HG03139 (cell line): ENCODE measurements around the gene NANS.

Source experiments
- ATAC-seq: cut with Tn5 transposase; IDR thresholded peaks from one replicate; pipeline ENCODE4 v1.9.1; 2021; ENCODE audit not compliant: unreplicated experiment

Gene NANS

DNA sequence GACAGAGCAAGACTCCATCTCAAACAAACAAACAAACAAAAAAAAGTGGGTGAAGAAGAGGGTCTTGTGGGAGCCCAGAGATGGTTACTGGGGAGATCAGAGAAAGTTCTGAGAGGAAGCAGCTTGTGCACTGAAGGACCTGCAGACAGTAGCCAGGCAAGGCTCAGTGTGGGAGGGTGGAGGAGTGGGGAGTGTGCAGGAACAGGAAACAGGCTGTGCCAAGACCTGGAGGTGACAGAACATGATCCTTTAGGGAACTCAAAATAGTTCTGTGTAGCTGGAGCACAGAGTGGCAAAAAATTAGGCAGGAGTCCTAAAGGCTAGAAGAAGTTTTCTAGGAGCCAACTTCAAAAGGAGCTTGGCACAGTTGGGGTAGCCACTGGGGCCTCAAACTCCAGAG is 19.2 kb upstream of the NANS start:
- ATAC-seq: no peak

DNA sequence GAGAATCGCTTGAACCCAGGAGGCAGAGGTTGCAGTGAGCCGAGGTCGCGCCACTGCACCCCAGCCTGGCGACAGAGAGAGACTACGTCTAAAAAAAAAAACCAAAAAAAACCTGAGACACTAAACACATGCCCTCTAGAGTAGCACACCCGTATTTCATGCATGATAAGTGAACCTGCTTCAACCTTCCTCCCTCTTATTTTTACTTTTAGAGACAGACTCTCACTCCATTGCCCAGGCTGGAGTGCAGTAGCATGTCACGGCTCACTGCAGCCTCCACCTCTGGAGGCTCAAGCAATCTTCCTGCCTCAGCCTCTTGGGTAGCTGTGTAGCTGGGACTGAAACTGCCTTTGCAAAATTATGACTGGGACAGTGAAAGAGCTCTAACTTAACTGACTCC is 17.6 kb upstream of the NANS start:
- no peak for ATAC-seq

DNA sequence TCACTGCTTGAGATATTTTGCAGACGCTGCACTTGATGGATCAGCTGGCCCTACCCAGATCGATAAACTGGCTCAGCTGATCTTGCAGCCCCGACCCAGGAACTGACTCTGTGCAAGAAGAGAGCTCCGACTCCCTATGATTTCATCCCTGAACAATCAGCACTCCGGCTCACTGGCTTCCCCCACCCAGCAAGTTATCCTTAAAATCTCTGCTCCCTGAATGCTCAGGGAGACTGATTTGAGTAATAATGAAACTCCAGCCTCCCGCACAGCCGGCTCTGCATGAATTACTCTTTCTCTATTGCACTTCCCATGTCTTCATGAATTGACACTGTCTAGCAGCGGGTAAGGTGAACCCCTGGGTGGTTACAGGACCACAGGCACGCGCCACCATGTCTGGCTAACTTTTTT is 16.9 kb upstream of the NANS start:
- ATAC-seq: no peak

DNA sequence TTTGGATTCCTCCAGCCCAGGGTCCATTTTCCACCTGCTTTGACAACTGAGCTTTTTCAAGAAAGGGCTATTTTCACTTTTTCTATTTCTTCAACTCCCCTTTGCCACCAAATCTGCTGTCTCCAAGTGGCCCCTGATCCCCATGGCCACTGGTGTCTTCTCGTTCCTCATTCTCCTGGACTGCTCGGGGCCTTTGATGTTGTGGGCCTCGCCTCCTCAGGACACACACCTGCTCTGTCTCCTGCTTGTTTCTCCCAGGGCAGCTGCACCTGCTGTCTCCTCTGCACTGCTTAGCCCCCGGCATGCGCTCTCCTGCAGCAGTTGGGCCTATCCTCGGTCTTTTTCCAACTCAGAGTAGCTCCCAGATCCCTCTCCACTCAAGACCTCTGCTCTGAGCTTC is 16.3 kb upstream of the NANS start:
- ATAC-seq: no peak

DNA sequence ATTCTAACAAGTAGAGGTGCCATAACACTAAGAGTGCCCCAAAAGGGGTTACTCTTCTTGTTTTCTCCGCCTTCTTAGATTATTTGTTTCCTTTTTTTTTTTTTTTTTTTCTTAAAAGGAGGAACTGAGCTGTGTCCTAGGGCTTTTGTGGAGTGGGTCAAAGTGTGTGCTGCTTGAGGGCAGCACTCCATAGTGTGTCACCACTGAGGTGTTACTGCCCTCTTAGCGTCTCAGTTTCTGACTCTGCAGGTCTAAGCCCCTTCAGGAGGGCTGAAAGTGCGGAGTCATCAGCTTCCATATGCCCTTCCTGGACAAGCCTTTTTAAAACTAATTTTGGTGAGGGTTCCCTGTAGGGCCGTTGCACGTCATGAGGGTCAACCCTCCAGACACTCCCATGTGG is 12.6 kb upstream of the NANS start:
- ATAC-seq: no peak

DNA sequence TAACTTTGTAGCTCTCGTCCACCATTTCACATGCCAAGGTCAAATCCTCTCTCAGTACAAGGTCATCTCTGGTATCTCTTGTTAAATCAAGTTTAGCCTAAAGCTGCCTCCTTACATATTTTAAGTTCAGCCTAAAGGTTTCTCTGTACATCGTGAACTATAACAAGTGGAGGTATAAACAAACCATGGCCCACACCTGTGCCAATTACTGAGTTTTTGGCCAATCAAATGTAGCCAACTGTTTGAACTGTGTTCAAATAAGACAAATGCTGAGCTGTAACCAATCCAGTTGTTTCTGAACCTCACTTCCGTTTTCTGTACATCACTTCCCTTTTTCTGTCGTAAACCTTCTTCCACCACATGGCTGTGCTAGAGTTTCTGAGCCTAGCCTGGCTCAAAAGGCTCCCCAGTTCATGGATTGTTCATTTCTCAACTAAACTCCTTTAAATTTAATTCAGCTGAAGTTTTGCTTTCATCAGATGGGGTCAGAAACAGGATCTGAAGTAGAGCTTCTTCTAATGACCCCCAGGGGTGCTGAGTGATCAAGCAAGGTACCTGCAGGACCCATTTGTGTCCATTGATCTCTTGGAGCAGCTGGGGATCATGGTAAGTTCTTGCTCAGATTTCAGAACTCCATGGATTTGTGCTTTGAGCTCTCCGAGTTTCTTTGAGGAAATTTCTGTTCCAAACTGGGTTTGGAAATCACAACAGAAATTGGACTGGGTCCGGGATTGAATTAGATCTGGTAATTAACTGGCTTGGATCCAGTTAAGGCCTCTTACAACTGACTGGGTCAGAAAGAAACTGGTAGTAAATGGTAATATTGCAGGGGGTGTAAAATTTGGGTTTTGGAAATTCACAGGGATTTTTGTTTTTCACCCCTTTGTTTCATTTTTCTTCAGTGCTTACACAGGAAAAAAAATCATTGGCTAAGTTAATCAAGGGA is 11.0 kb upstream of the NANS start:
- ATAC-seq: peak; percentile 78

DNA sequence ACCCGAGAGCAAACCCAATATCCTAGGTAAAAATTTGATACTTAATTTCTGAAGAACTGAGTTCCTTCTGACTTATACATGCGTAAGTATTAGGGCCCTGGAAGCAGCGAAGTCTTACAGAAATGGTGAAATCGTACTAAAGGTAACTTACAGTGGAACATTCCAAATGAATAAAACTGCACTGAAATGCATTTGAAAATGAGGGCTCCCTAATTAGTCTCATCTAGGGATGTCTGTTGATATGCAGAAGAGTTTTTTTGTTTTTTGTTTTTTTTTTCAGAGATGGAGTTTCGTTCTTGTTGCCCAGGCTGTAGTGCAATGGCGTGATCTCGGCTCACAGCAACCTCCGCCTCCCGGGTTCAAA is 10.4 kb upstream of the NANS start:
- no peak for ATAC-seq

DNA sequence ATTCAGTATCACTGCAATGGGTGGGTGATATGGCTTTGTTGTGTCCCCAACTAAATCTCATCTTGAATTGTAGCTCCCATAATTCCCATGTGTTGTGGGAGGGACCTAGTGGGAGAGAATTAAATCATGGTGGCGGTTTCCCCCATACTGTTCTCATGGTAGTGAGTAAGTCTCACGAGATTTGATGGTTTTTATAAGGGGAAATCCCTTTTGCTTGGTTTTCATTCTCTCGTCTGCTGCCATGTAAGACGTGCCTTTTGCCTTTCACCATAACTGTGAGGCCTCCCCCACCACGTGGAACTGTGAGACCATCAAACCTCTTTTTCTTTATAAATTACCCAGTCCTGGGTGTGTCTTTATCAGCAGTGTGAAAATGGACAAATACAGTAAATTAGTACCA is 9.5 kb upstream of the NANS start:
- no peak for ATAC-seq

DNA sequence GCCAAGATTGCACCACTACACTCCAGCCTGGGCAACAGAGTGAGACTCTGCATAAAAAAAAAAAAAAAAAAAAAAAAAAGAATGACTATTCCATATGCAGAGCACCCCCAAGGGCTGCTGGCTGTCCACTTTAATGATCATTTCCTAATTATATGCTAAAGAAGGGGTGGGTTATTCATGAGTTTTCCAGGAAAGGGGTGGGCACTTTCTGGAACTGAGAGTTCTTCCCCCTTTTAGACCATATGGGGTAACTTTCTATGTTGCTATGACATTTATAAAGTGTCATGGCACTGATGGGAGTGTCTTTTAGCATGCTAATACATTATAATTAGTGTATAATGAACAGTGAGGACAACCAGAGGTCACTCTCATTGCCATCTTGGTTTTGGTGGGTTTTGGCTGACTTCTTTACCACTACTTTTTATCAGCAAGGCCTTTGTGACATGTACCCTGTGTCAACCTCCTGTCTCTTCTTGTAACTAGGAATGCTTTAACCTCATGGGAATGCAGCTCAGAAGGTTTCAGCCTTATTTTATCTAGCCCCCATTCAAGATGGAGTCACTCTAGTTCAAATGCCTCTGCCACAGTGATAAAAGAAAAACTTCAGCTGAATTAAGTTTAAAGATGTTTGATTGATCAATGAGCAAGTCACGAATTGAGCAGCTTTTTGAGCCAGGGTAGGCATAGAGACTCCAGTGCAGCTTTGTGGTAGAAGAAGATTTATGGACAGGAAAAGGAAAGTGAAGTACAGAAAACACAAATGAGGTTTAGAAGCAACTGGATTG is 7.1 kb upstream of the NANS start:
- ATAC-seq: no peak

DNA sequence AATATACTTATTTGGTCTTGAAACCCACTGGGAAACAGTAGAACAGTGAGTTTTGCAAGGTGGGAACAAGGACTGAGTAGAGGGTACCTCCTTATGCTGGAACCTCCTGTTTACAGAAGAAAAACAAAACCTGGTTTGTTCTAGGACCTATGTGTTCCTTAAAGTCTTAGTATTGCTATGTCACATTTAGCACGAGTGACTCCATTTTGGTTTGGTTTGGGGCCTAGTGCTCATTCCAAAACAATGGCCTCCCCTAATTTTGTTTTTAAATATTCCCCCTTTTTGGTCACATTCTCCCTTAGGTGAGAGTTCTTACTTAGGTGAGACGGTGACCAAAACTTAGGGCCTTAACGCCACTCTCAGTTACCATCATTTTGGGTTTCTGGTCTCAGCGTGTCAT is 6.2 kb upstream of the NANS start:
- no peak for ATAC-seq

DNA sequence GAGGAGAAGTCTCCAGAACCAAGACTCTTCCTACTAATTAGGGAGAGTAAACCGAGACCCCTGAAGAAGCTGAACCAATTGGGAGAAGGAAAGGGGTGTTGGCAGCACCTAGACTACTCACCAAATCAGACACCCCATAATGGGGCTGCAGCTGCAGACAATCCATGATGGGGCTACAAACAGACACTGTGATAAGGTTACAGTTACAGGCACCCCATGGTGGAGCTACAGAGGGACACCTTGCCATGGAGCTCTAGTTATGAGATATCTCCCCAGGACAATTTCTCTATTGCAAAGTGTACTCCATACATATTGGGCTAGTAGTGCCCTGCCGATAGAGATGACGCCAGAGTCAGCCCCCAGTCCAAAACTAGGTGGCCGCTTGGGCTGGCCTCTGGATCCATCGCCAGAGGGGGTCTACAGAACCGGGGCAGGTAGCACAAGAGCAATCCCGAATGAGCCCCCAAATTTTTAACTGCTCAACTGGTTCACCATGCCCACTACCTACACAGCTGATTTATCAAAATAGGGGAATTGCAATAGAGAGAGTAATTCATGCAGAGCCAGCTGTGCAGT is 2.1 kb upstream of the NANS start:
- no peak for ATAC-seq

DNA sequence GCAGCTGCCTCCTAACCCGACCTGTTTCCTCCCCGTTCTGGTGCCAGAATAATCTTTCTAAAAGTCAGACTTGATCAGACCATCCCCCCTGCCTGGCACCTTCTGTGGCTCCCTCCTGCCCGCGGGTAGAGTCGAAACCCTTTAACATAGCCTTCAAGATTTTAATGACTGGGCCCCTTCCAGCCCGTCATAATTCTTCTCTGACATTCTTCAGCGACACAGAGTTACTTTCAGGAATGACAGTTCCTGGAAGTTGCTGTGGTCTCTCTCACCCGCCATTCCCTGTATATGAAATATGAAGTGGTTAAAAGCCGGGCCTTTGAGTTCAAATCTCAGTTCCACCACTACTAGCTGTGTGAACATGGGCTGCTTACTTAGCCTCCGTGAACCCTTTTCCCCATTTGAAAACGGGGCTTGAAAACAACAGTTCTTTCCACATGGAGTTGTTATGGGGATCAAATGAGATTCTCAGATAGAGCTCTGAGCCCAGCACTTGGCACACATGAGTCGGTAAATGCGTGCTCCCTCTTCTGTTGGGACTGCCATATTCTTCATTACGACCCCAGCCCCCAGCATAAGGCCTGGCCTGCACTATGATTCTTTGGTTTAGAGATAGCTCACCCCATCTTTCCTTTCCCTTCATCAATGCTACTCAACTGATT is 737 bp downstream of the NANS start:
- no peak for ATAC-seq

DNA sequence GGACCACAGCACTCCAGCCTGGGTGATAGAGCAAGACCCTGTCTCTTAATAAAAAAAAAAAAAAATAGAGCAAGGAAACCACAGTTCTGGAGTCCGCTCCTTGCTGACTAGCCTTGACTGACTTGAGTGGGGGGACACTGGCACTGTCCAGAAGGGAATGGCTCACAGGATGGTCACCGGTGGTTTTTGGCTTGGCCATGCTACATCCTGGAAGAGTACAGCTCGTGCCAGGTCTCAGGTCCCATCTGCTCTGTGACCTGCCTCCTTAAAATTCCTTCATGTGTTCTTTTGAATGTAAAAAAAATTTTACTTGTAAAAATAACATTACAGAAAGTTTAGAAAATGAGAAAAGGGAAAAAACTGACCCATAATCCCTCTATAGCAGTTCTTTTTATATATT is 5.6 kb downstream of the NANS start:
- no peak for ATAC-seq

DNA sequence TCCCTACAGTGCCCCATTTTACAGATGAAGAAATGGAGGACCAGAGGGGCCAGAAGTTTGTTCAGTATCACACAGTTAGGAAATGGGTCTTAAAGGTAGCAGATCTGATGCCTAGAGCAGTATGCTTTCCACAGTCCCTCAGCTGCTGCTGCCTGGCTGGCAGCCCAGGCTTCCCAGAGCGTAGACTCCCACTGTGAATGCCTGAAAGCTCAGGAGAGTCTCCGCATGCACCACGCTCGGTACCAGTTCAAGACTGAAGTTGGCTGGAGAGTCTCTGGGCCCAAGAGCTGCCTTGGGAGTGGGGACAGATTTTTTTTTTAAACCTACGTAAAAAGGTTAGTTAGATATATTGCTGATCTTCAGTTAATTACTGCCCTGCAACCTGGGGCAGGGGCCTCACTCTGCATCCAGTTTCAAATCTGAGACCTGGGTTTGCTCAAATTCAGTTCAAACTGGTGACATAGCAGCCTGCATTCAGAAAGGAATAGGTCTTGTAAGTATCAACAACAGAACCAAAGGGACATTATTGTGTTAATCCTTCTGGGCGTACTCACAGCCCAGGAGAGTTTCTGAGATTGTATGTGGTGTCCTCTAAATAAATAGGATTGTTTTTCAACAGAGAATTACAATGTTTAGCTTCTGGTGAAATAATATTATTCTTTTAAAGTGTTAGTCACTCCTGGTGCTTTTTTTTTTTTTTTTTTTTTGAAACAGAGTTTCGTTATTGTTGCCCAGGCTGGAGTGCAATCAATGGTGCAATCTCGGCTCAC is 8.3 kb downstream of the NANS start:
- no peak for ATAC-seq

DNA sequence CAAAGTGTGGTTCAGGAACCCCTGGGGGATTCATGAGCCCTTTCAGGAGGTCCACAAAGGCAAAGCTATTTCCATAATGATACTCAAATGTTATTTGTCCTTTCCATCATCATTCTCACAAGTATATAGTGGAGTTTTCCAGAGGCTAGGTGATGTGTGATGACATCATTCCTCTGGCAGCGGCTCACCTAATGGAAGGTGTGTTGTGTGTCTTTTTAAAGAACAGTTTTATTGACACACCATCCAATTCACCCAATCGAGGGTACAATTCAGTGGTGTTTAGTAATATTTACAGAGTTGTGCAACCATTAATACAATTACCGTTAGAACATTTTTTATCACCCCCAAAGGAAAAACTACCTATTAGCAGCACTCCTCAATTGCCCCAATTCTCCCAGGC is 9.7 kb downstream of the NANS start:
- ATAC-seq: no peak

DNA sequence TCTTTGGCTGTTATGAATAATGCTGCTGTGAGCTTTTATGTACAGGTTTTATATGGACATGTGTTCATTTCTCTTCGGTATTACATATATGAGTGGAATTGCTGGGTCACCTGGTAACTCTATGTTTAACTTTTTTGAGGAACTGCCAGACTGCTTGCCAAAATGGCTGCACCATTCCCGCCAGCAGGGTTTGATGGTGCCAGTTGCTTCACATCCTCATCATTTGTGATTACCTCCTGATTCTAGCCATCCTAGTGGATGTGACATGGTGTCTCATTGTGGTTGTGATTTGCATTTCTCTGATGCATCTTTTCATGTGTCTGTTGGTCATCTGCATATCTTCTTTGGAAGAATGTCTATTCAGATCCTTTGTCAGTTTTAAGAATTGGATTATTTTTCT is 10.7 kb downstream of the NANS start:
- no peak for ATAC-seq

DNA sequence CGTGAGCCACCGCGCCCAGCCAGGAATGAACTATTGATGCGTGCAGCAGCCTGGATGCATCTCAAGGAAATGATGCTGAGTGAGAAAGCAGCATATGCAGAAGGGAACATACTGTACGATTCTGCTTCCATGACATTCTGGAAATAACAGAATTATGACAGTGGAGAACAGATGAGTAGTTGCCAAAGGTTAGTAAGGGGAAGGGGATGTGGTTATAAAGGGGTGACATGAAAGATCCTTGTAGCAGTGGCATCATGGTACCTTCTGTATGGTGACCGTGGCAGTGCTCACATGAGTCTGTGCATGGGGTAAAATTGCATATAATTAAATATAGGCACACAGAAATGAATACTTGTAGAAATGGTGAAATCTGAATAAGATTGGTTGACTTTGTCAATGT is 13.0 kb downstream of the NANS start:
- ATAC-seq: no peak

DNA sequence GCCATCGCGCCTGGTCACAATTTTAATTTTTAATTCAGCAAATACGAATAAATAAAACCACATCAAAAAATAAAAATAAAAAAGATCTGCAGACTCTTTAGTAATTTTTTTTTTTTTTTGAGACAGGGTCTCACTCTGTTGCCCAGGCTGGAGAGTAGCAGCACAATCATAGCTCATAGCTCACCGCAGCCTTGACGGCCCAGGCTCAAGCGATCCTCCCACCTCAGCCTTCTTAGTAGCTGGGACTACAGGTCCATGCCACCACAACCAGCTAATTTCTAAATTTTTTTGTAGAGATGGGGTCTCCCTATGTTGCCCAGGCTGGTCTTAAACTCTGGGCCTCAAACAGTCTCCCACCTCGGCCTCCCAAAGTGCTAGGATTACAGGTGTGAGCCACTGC is 14.2 kb downstream of the NANS start:
- no peak for ATAC-seq

DNA sequence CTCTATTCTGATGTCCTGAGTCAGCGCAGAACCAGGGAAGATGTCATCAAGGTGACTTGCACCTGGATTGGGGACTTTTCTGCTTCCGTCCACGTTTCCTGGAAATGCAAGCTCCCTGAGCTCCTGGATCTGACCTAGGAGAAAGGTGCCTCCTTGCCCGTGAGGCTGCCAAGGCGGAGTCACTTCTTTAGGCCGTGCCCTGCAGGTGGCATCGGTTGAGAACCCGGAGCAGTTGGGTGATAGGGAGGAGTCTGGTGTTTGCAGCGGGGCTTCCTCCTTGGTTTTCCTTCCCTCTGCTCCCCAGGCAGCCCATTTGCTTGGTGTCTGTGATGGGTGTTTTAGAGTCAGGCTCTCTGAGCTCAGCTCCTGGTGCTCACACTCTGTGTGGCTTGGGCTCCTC is 15.2 kb downstream of the NANS start:
- ATAC-seq: no peak

DNA sequence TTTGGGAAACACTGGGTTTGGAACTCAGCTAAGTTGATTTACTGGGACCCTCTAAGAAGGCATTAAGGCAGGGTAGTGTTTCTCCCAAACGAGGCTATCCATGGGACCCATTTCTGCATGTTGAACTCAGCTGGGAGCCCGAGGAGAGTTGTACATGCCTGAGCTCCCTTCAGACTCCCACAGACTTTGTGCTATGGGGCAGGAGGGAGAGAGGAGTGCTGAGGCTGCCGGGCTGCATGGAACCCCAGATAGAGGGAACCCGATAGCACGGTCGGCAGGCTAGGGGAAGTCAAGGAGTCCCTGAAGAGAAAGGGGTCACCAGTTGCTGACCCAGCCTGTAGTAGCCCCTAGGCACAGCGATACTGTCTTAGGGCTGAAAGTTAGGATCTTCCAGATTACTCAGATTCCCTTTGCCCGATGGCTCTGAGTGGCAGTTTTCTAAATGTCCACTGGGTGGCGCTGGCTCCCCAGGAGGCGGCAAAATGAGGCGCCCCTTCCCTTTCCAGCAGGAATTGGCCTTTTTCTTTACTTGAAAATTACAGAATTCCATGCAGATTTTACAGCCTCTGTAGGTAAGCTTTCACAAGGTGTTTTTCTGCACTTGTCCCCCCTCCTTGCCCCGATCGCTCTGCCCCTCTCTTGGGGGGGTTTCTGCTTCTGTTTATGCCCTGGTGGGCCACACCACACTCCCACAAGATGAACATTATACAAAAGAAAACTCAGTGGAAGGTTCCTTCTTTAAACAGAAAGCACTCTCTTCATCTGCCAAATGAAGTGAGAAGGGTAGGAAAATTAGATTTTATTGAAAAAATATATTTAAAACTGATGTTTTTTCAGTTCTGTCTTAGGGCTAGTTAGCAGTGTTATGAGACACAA is 17.8 kb downstream of the NANS start:
- no peak for ATAC-seq
